NCI-H446 (cell line): ENCODE measurements around the gene MAPT.

Experiments used
- DNase-seq, 2 experiments: peaks; one replicate each; lab custom pipeline; 2025; lab: John Stamatoyannopoulos, UW

MAPT gene

GRCh38 chr17:45973099-45973780, 78.9 kb downstream of the MAPT start:
- peak in 1 of 2 experiments; percentile 16 for DNase-seq

GRCh38 chr17:45973946-45974859, 79.8 kb downstream of the MAPT start:
- DNase-seq, result no peak

- DNase-seq, result no peak
Measured at GRCh38 chr17:45974916-45975630, 80.7 kb downstream of the MAPT start.

- no peak for DNase-seq
Measured at GRCh38 chr17:45975640-45976295, 81.4 kb downstream of the MAPT start.

GRCh38 chr17:45976391-45976754, 82.0 kb downstream of the MAPT start:
- DNase-seq, result no peak

GRCh38 chr17:45976755-45977505, 82.6 kb downstream of the MAPT start:
- no peak for DNase-seq

- DNase-seq, result no peak
Measured at GRCh38 chr17:45977506-45977824, 83.1 kb downstream of the MAPT start.

GRCh38 chr17:45977976-45978626, 83.7 kb downstream of the MAPT start:
- no peak for DNase-seq

- DNase-seq, result no peak
Measured at GRCh38 chr17:45979137-45979536, 84.8 kb downstream of the MAPT start.

GRCh38 chr17:45980855-45981254, 86.5 kb downstream of the MAPT start:
- DNase-seq, result no peak

- no peak for DNase-seq
Measured at GRCh38 chr17:45981306-45981705, 87.0 kb downstream of the MAPT start.

GRCh38 chr17:45982791-45983613, 88.6 kb downstream of the MAPT start:
- no peak for DNase-seq

- DNase-seq, result no peak
Measured at GRCh38 chr17:45983614-45984310, 89.4 kb downstream of the MAPT start.

- no peak for DNase-seq
Measured at GRCh38 chr17:45984368-45984767, 90.0 kb downstream of the MAPT start.

- no peak for DNase-seq
Measured at GRCh38 chr17:45985447-45985846, 91.1 kb downstream of the MAPT start.

GRCh38 chr17:45986056-45986455, 91.7 kb downstream of the MAPT start:
- DNase-seq, result no peak

GRCh38 chr17:45987706-45988105, 93.4 kb downstream of the MAPT start:
- no peak for DNase-seq

GRCh38 chr17:45989759-45990158, 95.4 kb downstream of the MAPT start:
- DNase-seq, result no peak

- DNase-seq, result no peak
Measured at GRCh38 chr17:45990886-45991285, 96.5 kb downstream of the MAPT start.

- no peak for DNase-seq
Measured at GRCh38 chr17:45991341-45991740, 97.0 kb downstream of the MAPT start.
